ENCODE data around the gene RRP36.

DNA sequence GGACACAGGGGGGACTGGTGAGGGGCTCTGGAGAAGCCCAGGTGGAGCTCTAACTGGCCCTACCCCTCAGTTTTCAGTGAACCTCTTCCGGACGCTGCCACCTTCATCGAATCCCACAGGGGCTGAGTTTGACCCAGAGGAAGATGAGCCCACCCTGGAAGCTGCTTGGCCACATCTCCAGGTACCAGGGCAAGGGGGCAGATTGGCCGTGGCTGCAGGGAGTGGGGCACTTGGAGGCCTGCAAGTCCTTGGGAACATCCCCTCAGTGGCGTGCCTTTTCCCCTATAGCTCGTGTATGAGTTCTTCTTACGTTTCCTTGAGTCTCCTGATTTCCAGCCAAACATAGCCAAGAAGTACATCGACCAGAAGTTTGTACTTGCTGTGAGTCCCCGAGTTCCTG is 14.3 kb upstream of the RRP36 start:
- TF ChIP-seq, protein P1, sequence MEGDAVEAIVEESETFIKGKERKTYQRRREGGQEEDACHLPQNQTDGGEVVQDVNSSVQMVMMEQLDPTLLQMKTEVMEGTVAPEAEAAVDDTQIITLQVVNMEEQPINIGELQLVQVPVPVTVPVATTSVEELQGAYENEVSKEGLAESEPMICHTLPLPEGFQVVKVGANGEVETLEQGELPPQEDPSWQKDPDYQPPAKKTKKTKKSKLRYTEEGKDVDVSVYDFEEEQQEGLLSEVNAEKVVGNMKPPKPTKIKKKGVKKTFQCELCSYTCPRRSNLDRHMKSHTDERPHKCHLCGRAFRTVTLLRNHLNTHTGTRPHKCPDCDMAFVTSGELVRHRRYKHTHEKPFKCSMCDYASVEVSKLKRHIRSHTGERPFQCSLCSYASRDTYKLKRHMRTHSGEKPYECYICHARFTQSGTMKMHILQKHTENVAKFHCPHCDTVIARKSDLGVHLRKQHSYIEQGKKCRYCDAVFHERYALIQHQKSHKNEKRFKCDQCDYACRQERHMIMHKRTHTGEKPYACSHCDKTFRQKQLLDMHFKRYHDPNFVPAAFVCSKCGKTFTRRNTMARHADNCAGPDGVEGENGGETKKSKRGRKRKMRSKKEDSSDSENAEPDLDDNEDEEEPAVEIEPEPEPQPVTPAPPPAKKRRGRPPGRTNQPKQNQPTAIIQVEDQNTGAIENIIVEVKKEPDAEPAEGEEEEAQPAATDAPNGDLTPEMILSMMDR (IDR thresholded peaks at IDR 0.05): no peak
- TF ChIP-seq POLR2A (IDR thresholded peaks at IDR 0.05): no peak
